ENCODE results near the gene EIF4E3. TPM values are rescaled to one million over a fixed set of nuclear protein-coding genes. Genes with fewer than 3 reads are reported as not detected.
A peak's percentile ranks its signal among the peaks of the same experiment; 100 is the strongest.

Gene EIF4E3
- total and polyA plus RNA-seq, 7 donors: 10.3 to 60.1 (median 48.6) TPM

GRCh38 chr3:71723452-71724170, 1.6 kb downstream of the EIF4E3 start:
- DNase-seq: no peak
- ATAC-seq: no peak
- H3K36me3 ChIP-seq (ENCODE audit: insufficient read depth in 1 of 2, low read depth in 1 of 2): no peaks in the 10 kb centered on the region
- TF ChIP-seq CTCF (IDR thresholded peaks at IDR 0.05): no peak
- intact Hi-C loops (cut with DNase I): loop anchor here (10.0 kb wide), 2 partner anchors 1101 to 1361 kb away; no protein-coding TSS in a partner anchor
- no peaks in the 10 kb centered on the region for H3K27me3 ChIP-seq (ENCODE audit: insufficient read depth in 3 of 3, low read length in 2 of 3)
- WGBS, 3 donors: 41 to 64% (median 54%) methylated on average over 6 of the region's 6 CpGs
- H3K4me1 ChIP-seq: peaks cover 15% of the 10 kb centered on the region
- no peaks in the 10 kb centered on the region for H3K9me3 ChIP-seq
- H3K27ac ChIP-seq: no peak overlapping the region
- H3K4me3 ChIP-seq: peak overlapping the region; percentile 92

GRCh38 chr3:71722693-71723092, 2.5 kb downstream of the EIF4E3 start:
- 50 to 93% (median 83%) methylated on average over 1 of the region's 1 CpG for WGBS, 3 donors
- Histone ChIP-seq H3K4me3 (no peak overlapping the region), H3K9me3 (no peaks in the 10 kb centered on the region), H3K36me3 (ENCODE audit: insufficient read depth in 1 of 2, low read depth in 1 of 2) (no peaks in the 10 kb centered on the region), H3K4me1 (peaks cover 15% of the 10 kb centered on the region), H3K27me3 (ENCODE audit: insufficient read depth in 3 of 3, low read length in 2 of 3) (no peaks in the 10 kb centered on the region), H3K27ac (no peak overlapping the region)
- DNase-seq (no peak), ATAC-seq (peak; percentile 24 to 61 (median 44))
- intact Hi-C loops (cut with DNase I): loop anchor here (10.0 kb wide), 2 partner anchors 1102 to 1362 kb away; no protein-coding TSS in a partner anchor
- TF ChIP-seq CTCF (IDR thresholded peaks at IDR 0.05): no peak

DNA sequence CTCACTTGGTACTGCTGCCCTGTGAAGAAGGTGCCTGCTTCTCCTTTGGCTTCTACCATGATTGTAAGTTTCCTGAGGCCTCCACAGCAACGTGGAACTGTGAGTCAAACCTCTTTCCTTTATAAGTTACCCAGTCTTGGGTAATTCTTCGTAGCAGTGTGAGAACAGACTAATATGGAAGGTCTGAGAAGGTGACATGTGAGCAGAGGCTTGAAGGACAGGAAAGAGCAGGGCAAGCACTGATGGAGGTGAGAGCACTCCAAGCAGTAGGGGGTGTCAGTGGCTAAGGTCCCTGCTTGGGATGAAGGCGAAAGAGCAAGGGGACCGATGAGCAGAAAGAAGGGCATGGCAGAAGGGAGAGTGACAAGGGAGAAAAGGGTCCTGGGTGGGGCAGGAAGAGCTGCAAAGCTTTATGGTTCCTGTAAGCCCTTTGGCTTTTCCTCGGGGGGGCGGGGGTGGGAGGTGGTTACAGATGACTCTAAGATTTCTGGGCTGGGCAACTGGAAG, 3.5 kb downstream of the EIF4E3 start:
- DNase-seq: no peak
- Histone ChIP-seq H3K4me3 (no peak overlapping the region), H3K27me3 (ENCODE audit: insufficient read depth in 3 of 3, low read length in 2 of 3) (no peaks in the 10 kb centered on the region), H3K27ac (no peak overlapping the region), H3K9me3 (no peaks in the 10 kb centered on the region), H3K36me3 (ENCODE audit: insufficient read depth in 1 of 2, low read depth in 1 of 2) (no peaks in the 10 kb centered on the region), H3K4me1 (peaks cover 15% of the 10 kb centered on the region)
- WGBS, 3 donors: 83 to 87% (median 86%) methylated on average over 6 of the region's 6 CpGs
- ATAC-seq: no peak
- intact Hi-C loops (cut with DNase I): loop anchor here (10.0 kb wide), 2 partner anchors 1103 to 1363 kb away; no protein-coding TSS in a partner anchor
- TF ChIP-seq CTCF (IDR thresholded peaks at IDR 0.05): no peak

GRCh38 chr3:71721002-71721401, 4.2 kb downstream of the EIF4E3 start:
- H3K27ac ChIP-seq: no peak overlapping the region
- 91 to 95% (median 92%) methylated on average over 7 of the region's 7 CpGs for WGBS, 3 donors
- H3K4me1 ChIP-seq: peaks cover 12% of the 10 kb centered on the region
- ATAC-seq: no peak
- H3K9me3 ChIP-seq: no peaks in the 10 kb centered on the region
- DNase-seq: no peak
- intact Hi-C loops (cut with DNase I): loop anchor here (10.0 kb wide), 2 partner anchors 1104 to 1364 kb away; no protein-coding TSS in a partner anchor
- H3K27me3 ChIP-seq (ENCODE audit: insufficient read depth in 3 of 3, low read length in 2 of 3): no peaks in the 10 kb centered on the region
- H3K4me3 ChIP-seq: no peak overlapping the region
- no peak for TF ChIP-seq CTCF (IDR thresholded peaks at IDR 0.05)
- no peaks in the 10 kb centered on the region for H3K36me3 ChIP-seq (ENCODE audit: insufficient read depth in 1 of 2, low read depth in 1 of 2)
